ENCODE measurements around the gene B3GALNT1. TPM values are rescaled to one million over a fixed set of nuclear protein-coding genes. Genes with fewer than 3 reads are reported as not detected.
A peak's percentile ranks its signal among the peaks of the same experiment; 100 is the strongest.

B3GALNT1 gene
- total RNA-seq, 2 experiments from 2014 or later, result 14.7 to 19.7 TPM

DNA sequence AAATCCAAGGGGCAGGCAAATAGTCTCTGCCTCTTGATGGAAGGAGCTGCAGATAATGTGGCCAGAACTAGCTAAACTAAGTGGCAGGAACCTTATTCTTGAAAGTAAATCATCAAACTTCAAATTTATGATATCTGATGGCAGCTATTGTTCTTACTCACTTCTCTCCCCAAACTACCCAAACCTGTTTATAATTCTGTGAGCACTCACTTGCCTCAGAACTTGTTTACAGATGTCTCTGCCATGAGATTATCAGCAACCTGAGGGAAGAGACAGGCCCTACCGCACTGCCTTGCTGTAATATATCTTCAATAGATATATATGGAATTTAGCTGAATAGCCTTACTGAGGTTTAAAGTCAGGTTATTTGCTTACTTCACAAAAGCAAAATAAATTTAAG is 2.2 kb upstream of the B3GALNT1 start:
- ATAC-seq, result no peak
- POLR2A ChIA-PET, result interaction anchor here (0.7 kb wide), 1 partner anchor 115 kb away, joined by 3 read pairs; no protein-coding TSS in a partner anchor
- Mint-ChIP-seq H3K36me3 (ENCODE audit: low read depth) (peaks cover 19% of the 10 kb centered on the region), H3K4me1 (ENCODE audit: low read depth) (peaks cover 33% of the 10 kb centered on the region), H3K9me3 (ENCODE audit: insufficient read depth) (no peaks in the 10 kb centered on the region), H3K4me3 (no peak overlapping the region), H3K27ac (no peak overlapping the region), H3K27me3 (ENCODE audit: low read depth) (peaks cover 21% of the 10 kb centered on the region)
- CTCF ChIA-PET, result interaction anchor here (1.0 to 1.5 kb wide), 3 partner anchors 8 to 150 kb away, joined by 3 to 4 read pairs (median 4); no protein-coding TSS in a partner anchor
- DNase-seq, result no peak

- H3K4me3 Mint-ChIP-seq, result peak overlapping the region; percentile 82
- POLR2A ChIA-PET, result no interaction called here
- no peaks in the 10 kb centered on the region for H3K9me3 Mint-ChIP-seq (ENCODE audit: insufficient read depth)
- ATAC-seq, result no peak
- no peak overlapping the region for H3K27ac Mint-ChIP-seq
- H3K27me3 Mint-ChIP-seq (ENCODE audit: low read depth), result peaks cover 11% of the 10 kb centered on the region
- H3K36me3 Mint-ChIP-seq (ENCODE audit: low read depth), result peaks cover 36% of the 10 kb centered on the region
- no peak for DNase-seq
- peaks cover 33% of the 10 kb centered on the region for H3K4me1 Mint-ChIP-seq (ENCODE audit: low read depth)
- CTCF ChIA-PET, result interaction anchor here (0.6 kb wide), 1 partner anchor 171 kb away, joined by 3 read pairs; no protein-coding TSS in a partner anchor
Measured at GRCh38 chr3:161103776-161104385, 1.3 kb downstream of the B3GALNT1 start.

DNA sequence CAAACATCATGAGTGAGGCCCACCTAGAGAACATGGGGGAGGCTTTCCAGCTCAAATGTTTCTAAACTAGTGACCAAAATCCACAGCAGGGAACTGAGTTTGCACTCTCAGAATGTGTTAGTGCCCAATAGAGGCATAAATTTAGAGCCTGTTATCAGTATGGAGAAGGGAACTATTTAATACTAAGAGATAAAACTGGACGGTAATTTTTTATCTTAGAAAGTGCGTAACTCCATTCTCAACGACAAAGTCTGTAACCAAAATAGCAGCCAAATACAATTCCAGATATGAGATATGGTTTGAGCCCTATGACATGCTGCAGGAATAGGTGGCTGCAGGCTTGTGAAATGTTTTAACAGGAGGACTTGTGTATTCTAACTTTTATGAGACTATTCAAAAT is 3.5 kb downstream of the B3GALNT1 start:
- DNase-seq (no peak), ATAC-seq (no peak)
- no peak overlapping the region for H3K27ac Mint-ChIP-seq
- H3K36me3 Mint-ChIP-seq (ENCODE audit: low read depth), result peaks cover 39% of the 10 kb centered on the region
- POLR2A ChIA-PET, result no interaction called here
- peaks cover 17% of the 10 kb centered on the region for H3K4me1 Mint-ChIP-seq (ENCODE audit: low read depth)
- CTCF ChIA-PET, result interaction anchor here (1.0 kb wide), 1 partner anchor 14 kb away, joined by 3 read pairs; no protein-coding TSS in a partner anchor
- H3K27me3 Mint-ChIP-seq (ENCODE audit: low read depth), result peaks cover 9% of the 10 kb centered on the region
- H3K9me3 Mint-ChIP-seq (ENCODE audit: insufficient read depth), result no peaks in the 10 kb centered on the region
- no peak overlapping the region for H3K4me3 Mint-ChIP-seq

DNA sequence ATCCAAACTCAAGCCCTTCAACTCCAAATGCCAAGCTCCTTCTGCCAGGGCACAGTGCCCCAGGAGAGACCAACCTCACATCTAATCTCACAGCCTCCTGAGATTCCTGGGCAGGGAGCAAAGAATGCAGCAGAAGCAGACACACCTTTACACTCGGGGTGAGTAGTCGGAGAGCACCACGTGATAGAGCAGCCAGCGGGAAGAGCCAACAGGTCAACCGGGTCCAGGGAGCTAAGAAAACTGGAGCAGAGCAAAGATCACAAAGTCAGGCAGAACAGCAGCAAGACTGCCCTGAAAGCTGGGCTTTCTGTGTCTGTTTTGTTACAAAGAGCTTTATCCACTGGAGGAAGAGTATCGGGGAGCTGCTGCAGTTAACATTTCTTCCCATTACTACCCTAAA is 4.2 kb downstream of the B3GALNT1 start:
- Mint-ChIP-seq H3K4me3 (no peak overlapping the region), H3K36me3 (ENCODE audit: low read depth) (peaks cover 39% of the 10 kb centered on the region), H3K9me3 (ENCODE audit: insufficient read depth) (no peaks in the 10 kb centered on the region), H3K27ac (no peak overlapping the region), H3K27me3 (ENCODE audit: low read depth) (peaks cover 9% of the 10 kb centered on the region), H3K4me1 (ENCODE audit: low read depth) (peaks cover 17% of the 10 kb centered on the region)
- POLR2A ChIA-PET, result no interaction called here
- ATAC-seq (no peak), DNase-seq (no peak)
- CTCF ChIA-PET, result interaction anchor here (1.4 kb wide), 1 partner anchor 173 kb away, joined by 3 read pairs; no protein-coding TSS in a partner anchor

DNA sequence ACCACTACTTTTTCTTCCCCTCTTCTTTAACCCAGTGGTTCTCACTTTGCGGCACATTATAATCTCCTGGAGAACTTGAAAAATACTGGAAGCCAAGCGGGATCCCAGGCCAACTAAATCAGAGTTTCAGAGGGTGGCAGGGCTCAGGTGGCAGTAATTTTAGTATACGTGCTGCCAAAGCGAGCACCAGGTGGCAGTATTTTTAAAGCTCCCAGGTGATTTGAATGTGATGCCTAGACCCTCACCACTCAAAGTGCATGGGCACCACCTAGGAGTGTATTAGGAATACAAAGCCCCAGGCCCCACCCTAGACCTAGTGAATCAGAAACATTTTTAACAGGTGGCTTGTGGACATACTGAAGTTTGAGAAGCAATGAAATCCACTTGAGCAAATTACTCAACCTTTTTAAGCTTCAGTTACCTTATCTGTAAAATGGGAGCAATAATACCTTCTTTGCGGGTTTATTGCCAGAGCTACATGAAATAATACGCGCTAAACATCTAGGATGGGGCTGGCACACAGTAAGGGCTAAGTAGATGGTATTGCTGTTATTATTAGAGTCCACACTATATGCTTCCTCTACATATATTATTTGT is 8.3 kb downstream of the B3GALNT1 start:
- no peak overlapping the region for H3K27ac Mint-ChIP-seq
- H3K4me1 Mint-ChIP-seq (ENCODE audit: low read depth), result no peaks in the 10 kb centered on the region
- DNase-seq (peak; percentile 39), ATAC-seq (no peak)
- ChIA-PET POLR2A (no interaction called here), CTCF (interaction anchor here (0.8 to 1.7 kb wide), 9 partner anchors 13 to 326 kb away, joined by 3 to 5 read pairs (median 4); partner anchors contain the start of gene NMD3)
- peaks cover 26% of the 10 kb centered on the region for H3K36me3 Mint-ChIP-seq (ENCODE audit: low read depth)
- no peaks in the 10 kb centered on the region for H3K27me3 Mint-ChIP-seq (ENCODE audit: low read depth)
- no peak overlapping the region for H3K4me3 Mint-ChIP-seq
- H3K9me3 Mint-ChIP-seq (ENCODE audit: insufficient read depth), result no peaks in the 10 kb centered on the region

GRCh38 chr3:161093895-161094294 is 11.3 kb downstream of the B3GALNT1 start:
- POLR2A ChIA-PET, result interaction anchor here (0.6 kb wide), 1 partner anchor 1604 kb away, joined by 3 read pairs; no protein-coding TSS in a partner anchor
- no peaks in the 10 kb centered on the region for H3K27me3 Mint-ChIP-seq (ENCODE audit: low read depth)
- peaks cover 22% of the 10 kb centered on the region for H3K36me3 Mint-ChIP-seq (ENCODE audit: low read depth)
- no peaks in the 10 kb centered on the region for H3K9me3 Mint-ChIP-seq (ENCODE audit: insufficient read depth)
- H3K27ac Mint-ChIP-seq, result no peak overlapping the region
- no peaks in the 10 kb centered on the region for H3K4me1 Mint-ChIP-seq (ENCODE audit: low read depth)
- no peak overlapping the region for H3K4me3 Mint-ChIP-seq
- ATAC-seq (no peak), DNase-seq (no peak)
- CTCF ChIA-PET, result no interaction called here

GRCh38 chr3:161084277-161084676 is 20.9 kb downstream of the B3GALNT1 start:
- Mint-ChIP-seq H3K9me3 (ENCODE audit: insufficient read depth) (no peaks in the 10 kb centered on the region), H3K36me3 (ENCODE audit: low read depth) (peaks cover 58% of the 10 kb centered on the region), H3K27me3 (ENCODE audit: low read depth) (no peaks in the 10 kb centered on the region), H3K4me3 (no peak overlapping the region), H3K27ac (no peak overlapping the region), H3K4me1 (ENCODE audit: low read depth) (peaks cover 28% of the 10 kb centered on the region)
- ChIA-PET POLR2A (no interaction called here), CTCF (interaction anchor here (1.3 kb wide), 1 partner anchor 128 kb away, joined by 3 read pairs; no protein-coding TSS in a partner anchor)
- DNase-seq (no peak), ATAC-seq (no peak)

DNA sequence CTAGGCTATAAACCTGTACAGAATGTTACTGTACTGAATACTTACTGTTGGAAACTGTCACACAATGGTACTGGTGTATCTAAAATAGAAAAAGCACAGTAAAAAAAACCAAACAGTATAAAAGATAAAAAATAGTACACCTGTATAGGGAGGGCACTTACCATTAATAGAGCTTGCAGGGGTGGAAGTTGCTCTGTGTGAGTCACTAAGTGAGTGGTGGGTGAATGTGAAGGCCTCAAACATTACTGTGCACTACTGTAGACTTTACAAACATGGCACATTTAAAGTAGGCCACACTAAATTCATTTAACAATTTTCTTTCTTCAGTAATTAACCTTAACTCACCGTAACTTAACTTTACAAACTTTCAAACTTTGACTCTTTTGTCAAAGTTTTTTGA is 22.0 kb downstream of the B3GALNT1 start:
- DNase-seq, result no peak

DNA sequence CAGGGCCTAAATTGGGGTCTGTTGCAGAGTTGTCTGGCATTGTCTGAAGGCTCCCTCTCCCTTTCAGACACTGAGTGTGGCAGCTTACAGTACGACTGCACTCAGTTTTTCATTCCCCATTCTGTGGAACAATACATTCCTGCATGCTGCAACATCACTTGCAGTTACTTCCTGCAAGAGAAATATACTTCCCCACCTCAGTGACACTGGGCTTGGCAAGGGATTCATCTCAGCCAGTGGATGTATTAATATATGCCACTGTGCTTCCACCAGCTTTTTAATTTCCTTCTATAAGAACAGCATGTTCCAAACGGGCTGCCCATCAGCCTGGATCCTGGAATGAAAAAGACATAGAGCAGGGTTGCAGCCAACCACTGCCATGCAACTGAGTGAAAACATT is 23.1 kb downstream of the B3GALNT1 start:
- no peak overlapping the region for H3K4me3 Mint-ChIP-seq
- peak; percentile 28 for ATAC-seq
- H3K36me3 Mint-ChIP-seq (ENCODE audit: low read depth), result peaks cover 45% of the 10 kb centered on the region
- peak overlapping the region; percentile 75 for H3K27ac Mint-ChIP-seq
- no peaks in the 10 kb centered on the region for H3K9me3 Mint-ChIP-seq (ENCODE audit: insufficient read depth)
- DNase-seq, result no peak
- CTCF ChIA-PET, result interaction anchor here (1.1 to 1.3 kb wide), 3 partner anchors 10 to 326 kb away, joined by 3 read pairs; partner anchors contain the start of gene B3GALNT1
- H3K4me1 Mint-ChIP-seq (ENCODE audit: low read depth), result peaks cover 46% of the 10 kb centered on the region
- POLR2A ChIA-PET, result interaction anchor here (0.6 kb wide), 2 partner anchors 47 to 489 kb away, joined by 3 read pairs; no protein-coding TSS in a partner anchor
- no peaks in the 10 kb centered on the region for H3K27me3 Mint-ChIP-seq (ENCODE audit: low read depth)

More for the DNA sequence above, 22.0 kb downstream of the B3GALNT1 start:
- H3K27ac Mint-ChIP-seq, result no peak overlapping the region
- ChIA-PET CTCF (interaction anchor here (1.1 to 1.5 kb wide), 3 partner anchors 14 to 325 kb away, joined by 3 to 5 read pairs (median 3); no protein-coding TSS in a partner anchor), POLR2A (no interaction called here)
- peaks cover 35% of the 10 kb centered on the region for H3K4me1 Mint-ChIP-seq (ENCODE audit: low read depth)
- no peak overlapping the region for H3K4me3 Mint-ChIP-seq
- peaks cover 50% of the 10 kb centered on the region for H3K36me3 Mint-ChIP-seq (ENCODE audit: low read depth)
- no peaks in the 10 kb centered on the region for H3K27me3 Mint-ChIP-seq (ENCODE audit: low read depth)
- no peaks in the 10 kb centered on the region for H3K9me3 Mint-ChIP-seq (ENCODE audit: insufficient read depth)
- ATAC-seq, result no peak

DNA sequence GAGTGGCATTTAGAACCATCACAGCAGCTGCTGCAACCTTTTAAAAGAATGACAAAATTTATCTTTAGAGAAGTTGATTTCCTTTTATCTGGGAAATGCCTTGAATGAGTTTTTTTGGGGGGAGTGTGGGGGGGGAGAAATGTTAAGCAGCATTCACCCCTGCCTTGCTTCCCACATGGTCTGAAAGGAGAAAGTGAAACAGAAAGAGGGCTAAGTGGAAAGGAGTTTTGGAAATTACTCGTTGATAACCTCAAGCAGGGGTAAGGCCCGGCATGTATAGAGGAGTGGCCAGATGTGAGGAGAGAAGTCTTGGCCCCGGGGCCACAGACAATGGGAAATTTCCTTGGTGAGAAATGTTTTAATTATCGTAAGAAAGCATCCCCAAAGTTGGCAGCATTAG is 23.5 kb downstream of the B3GALNT1 start:
- CTCF ChIA-PET, result interaction anchor here (1.1 to 1.3 kb wide), 3 partner anchors 10 to 327 kb away, joined by 3 read pairs; partner anchors contain the start of gene B3GALNT1

GRCh38 chr3:161073181-161073580 is 32.0 kb downstream of the B3GALNT1 start:
- no peak overlapping the region for H3K4me3 Mint-ChIP-seq
- H3K36me3 Mint-ChIP-seq (ENCODE audit: low read depth), result peaks cover 33% of the 10 kb centered on the region
- ChIA-PET CTCF (no interaction called here), POLR2A (no interaction called here)
- peaks cover 73% of the 10 kb centered on the region for H3K4me1 Mint-ChIP-seq (ENCODE audit: low read depth)
- ATAC-seq, result no peak
- peak overlapping the region; percentile 51 for H3K27ac Mint-ChIP-seq
- no peaks in the 10 kb centered on the region for H3K9me3 Mint-ChIP-seq (ENCODE audit: insufficient read depth)
- no peaks in the 10 kb centered on the region for H3K27me3 Mint-ChIP-seq (ENCODE audit: low read depth)
- DNase-seq, result no peak

More for the DNA sequence above, 23.5 kb downstream of the B3GALNT1 start:
- Mint-ChIP-seq H3K4me3 (no peak overlapping the region), H3K4me1 (ENCODE audit: low read depth) (peaks cover 49% of the 10 kb centered on the region), H3K27me3 (ENCODE audit: low read depth) (no peaks in the 10 kb centered on the region), H3K36me3 (ENCODE audit: low read depth) (peaks cover 44% of the 10 kb centered on the region), H3K27ac (peak overlapping the region; percentile 75), H3K9me3 (ENCODE audit: insufficient read depth) (no peaks in the 10 kb centered on the region)
- DNase-seq, result no peak
- ATAC-seq, result peak; percentile 83
- POLR2A ChIA-PET, result interaction anchor here (0.7 kb wide), 1 partner anchor 14 kb away, joined by 3 read pairs; no protein-coding TSS in a partner anchor

DNA sequence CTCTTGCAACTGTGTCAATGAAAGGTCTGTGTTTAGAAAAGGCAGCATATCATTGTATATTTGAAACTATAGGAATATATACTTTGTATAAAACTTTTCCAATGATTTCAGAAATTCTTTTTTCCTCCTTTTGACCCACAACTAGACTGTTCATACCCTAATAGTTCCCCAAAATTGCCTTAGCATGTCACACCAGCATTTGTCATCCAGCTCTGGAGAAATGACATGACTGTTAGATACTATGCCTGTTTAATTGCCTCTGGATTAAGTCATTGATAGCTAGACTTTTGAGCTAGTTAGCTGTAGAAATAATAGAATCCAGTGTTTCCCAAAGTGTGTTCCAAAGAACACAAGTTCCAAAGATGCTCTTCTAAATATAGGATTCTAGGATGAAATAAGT is 32.4 kb downstream of the B3GALNT1 start:
- CTCF ChIA-PET, result no interaction called here
- Mint-ChIP-seq H3K9me3 (ENCODE audit: insufficient read depth) (no peaks in the 10 kb centered on the region), H3K4me3 (no peak overlapping the region), H3K36me3 (ENCODE audit: low read depth) (peaks cover 33% of the 10 kb centered on the region), H3K27ac (peak overlapping the region; percentile 83), H3K27me3 (ENCODE audit: low read depth) (no peaks in the 10 kb centered on the region), H3K4me1 (ENCODE audit: low read depth) (peaks cover 73% of the 10 kb centered on the region)
- DNase-seq (no peak), ATAC-seq (no peak)
- POLR2A ChIA-PET, result no interaction called here

Measured in activated CD8-positive, alpha-beta T cell treated with anti-CD3 and anti-CD28 coated beads, Interleukin-2, amount 10 ng/mL, durations not matched to agents 7 days and 5 days (primary cell).